Measurements from ENCODE around the gene C1orf141.

DNA sequence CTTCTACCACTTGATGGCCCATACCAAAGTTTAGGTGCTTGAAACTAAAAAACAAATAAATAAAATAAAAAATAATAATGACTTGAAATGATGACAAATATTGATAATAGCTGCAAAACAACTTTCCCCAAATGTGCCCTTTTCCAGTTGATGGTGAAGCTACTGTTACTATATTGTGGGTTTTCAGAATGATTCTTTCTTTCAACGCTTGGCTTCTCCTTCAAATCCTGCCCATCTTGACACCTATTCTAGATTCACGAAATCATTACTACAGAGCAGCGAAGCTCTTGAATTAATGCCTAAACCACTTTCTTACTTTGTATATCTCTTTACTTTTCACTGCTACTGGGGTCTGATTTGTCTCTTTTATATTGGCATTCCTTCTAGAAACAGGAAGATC is 9.2 kb upstream of the C1orf141 start:
- TF ChIP-seq MTF1 (CRISPR knock-in tag; IDR thresholded peaks at IDR 0.05; ENCODE audit: borderline replicate concordance) = no peak
- TF ChIP-seq, protein P1, sequence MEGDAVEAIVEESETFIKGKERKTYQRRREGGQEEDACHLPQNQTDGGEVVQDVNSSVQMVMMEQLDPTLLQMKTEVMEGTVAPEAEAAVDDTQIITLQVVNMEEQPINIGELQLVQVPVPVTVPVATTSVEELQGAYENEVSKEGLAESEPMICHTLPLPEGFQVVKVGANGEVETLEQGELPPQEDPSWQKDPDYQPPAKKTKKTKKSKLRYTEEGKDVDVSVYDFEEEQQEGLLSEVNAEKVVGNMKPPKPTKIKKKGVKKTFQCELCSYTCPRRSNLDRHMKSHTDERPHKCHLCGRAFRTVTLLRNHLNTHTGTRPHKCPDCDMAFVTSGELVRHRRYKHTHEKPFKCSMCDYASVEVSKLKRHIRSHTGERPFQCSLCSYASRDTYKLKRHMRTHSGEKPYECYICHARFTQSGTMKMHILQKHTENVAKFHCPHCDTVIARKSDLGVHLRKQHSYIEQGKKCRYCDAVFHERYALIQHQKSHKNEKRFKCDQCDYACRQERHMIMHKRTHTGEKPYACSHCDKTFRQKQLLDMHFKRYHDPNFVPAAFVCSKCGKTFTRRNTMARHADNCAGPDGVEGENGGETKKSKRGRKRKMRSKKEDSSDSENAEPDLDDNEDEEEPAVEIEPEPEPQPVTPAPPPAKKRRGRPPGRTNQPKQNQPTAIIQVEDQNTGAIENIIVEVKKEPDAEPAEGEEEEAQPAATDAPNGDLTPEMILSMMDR (IDR thresholded peaks at IDR 0.05 in 2 of 3, conservative IDR thresholded peaks at IDR 0.05 in 1 of 3; ENCODE audit: insufficient read depth in 2 of 3, low read depth in 1 of 3, low read length in 3 of 3) = no peak
- no peak for TF ChIP-seq MAZ (CRISPR knock-in tag; conservative IDR thresholded peaks at IDR 0.05 in 1 of 2, IDR thresholded peaks at IDR 0.05 in 1 of 2)
- TF ChIP-seq MYBL2 (IDR thresholded peaks at IDR 0.05; ENCODE audit: low read depth) = no peak
- no peak for TF ChIP-seq MYBL2 (CRISPR knock-in tag; IDR thresholded peaks at IDR 0.05; ENCODE audit: borderline replicate concordance)
- no peak for TF ChIP-seq POLR2A (conservative IDR thresholded peaks at IDR 0.05)
- TF ChIP-seq SRSF1 (IDR thresholded peaks at IDR 0.05; ENCODE audit: low read depth, low read length) = no peak
- TF ChIP-seq EHMT2 (IDR thresholded peaks at IDR 0.05) = no peak
- TF ChIP-seq LEF1 (IDR thresholded peaks at IDR 0.05) = no peak
- no peak for TF ChIP-seq ZNF717 (CRISPR knock-in tag; IDR thresholded peaks at IDR 0.05)
- no peak for TF ChIP-seq SMC3 (conservative IDR thresholded peaks at IDR 0.05; ENCODE audit: insufficient read depth, low read depth, low read length)
- TF ChIP-seq NFRKB (IDR thresholded peaks at IDR 0.05; ENCODE audit: low read depth) = no peak
- TF ChIP-seq MXI1 (IDR thresholded peaks at IDR 0.05; ENCODE audit: low read depth, low read length) = no peak
- TF ChIP-seq TEAD4 (IDR thresholded peaks at IDR 0.05; ENCODE audit: low read length) = no peak
- no peak for TF ChIP-seq TEAD4 (CRISPR knock-in tag; IDR thresholded peaks at IDR 0.05; ENCODE audit: borderline replicate concordance)
